A673 (cell line): ENCODE results near the gene HAPLN1. TPM values are rescaled to one million over a fixed set of nuclear protein-coding genes. Genes with fewer than 3 reads are reported as not detected.

ENCODE experiments used
- BruUV-seq: library from RNA; stranded (reverse); fragments of 400-500 nt; replicated peaks from 2 replicates; lab custom pipeline; 2021; lab: Mats Ljungman, UMichigan
- CTCF ChIA-PET: fragments of 300-600 bp; sonication (Branson Sonifier 250); formaldehyde crosslinking; loops from one replicate; lab custom pipeline; 2022; ENCODE audit warnings: antibody characterized with exemption; lab: Charles Lee
- POLR2A ChIA-PET: fragments of 300-600 bp; sonication (Branson Sonifier 250); formaldehyde crosslinking; loops from one replicate; lab custom pipeline; 2022; ENCODE audit warnings: antibody characterized with exemption; ENCODE audit not compliant: low non-redundant PET; lab: Charles Lee
- DNase-seq: peaks from one replicate; pipeline ENCODE4 v3.0.0-alpha.2; 2015; ENCODE audit warnings: low spot score
- H3K27ac ChIP-seq: fragments of 200-600 bp; sonication (generic); 2 replicates; pipeline ENCODE4 v1.5.1; 2016; ENCODE audit warnings: mixed run types, low read depth, mild to moderate bottlenecking, mixed read lengths, antibody characterized with exemption, low read length; ENCODE audit not compliant: poor library complexity, severe bottlenecking
- H3K27me3 ChIP-seq: fragments of 200-600 bp; sonication (generic); replicated peaks from 2 replicates; pipeline ENCODE4 v1.6.1; 2017; ENCODE audit warnings: mixed run types, low read depth, mild to moderate bottlenecking, mixed read lengths, antibody characterized with exemption, low read length; ENCODE audit not compliant: insufficient read depth, poor library complexity
- H3K36me3 ChIP-seq: fragments of 200-600 bp; sonication (generic); 2 replicates; pipeline ENCODE4 v1.6.1; 2016; ENCODE audit warnings: mixed run types, mild to moderate bottlenecking, mixed read lengths, antibody characterized with exemption, low read length; ENCODE audit not compliant: insufficient read depth, poor library complexity, severe bottlenecking
- H3K4me1 ChIP-seq: fragments of 200-600 bp; sonication (generic); 2 replicates; pipeline ENCODE4 v1.6.1; 2017; ENCODE audit warnings: mixed run types, mild to moderate bottlenecking, mixed read lengths, antibody characterized with exemption, low read length; ENCODE audit not compliant: insufficient read depth, poor library complexity, severe bottlenecking
- H3K4me3 ChIP-seq: fragments of 200-600 bp; sonication (generic); 2 replicates; pipeline ENCODE4 v1.5.1; 2016; ENCODE audit warnings: low read depth, mixed run types, mild to moderate bottlenecking, mixed read lengths, low read length; ENCODE audit not compliant: poor library complexity, severe bottlenecking
- H3K9me3 ChIP-seq: fragments of 200-600 bp; sonication (generic); 2 replicates; pipeline ENCODE4 v1.6.1; 2016; ENCODE audit warnings: mixed run types, low read depth, mild to moderate bottlenecking, mixed read lengths, antibody characterized with exemption, low read length; ENCODE audit not compliant: poor library complexity, severe bottlenecking
- EZH2 ChIP-seq: fragments of 200-600 bp; sonication (generic); IDR thresholded peaks from 2 replicates; pipeline ENCODE4 v1.6.1; 2017; ENCODE audit warnings: borderline replicate concordance, low read depth, mild to moderate bottlenecking, mixed read lengths, antibody characterized with exemption, low read length; ENCODE audit not compliant: poor library complexity, severe bottlenecking
- intact Hi-C: fragments of 100-400 bp; cut with micrococcal nuclease; formaldehyde crosslinking; loops from one replicate; pipeline ENCODE4 v1.10.0; 2022; ENCODE audit not compliant: unreplicated experiment
- total RNA-seq: library from RNA; stranded (reverse); gene quantifications from 2 replicates; pipeline ENCODE4 v1.2.3, GENCODE V29; 2021
- TF ChIP-seq, protein P1 (sequence below): fragments of 300-800, 200-600 bp; sonication (generic); conservative IDR thresholded peaks from 2 replicates; pipeline ENCODE4 v1.5.1; 2017; ENCODE audit warnings: low read depth, mild to moderate bottlenecking, antibody characterized with exemption, low read length, moderate library complexity, mixed read lengths

HAPLN1 gene
- total RNA-seq, 1 experiment from 2014 or later: 0.32 TPM

DNA sequence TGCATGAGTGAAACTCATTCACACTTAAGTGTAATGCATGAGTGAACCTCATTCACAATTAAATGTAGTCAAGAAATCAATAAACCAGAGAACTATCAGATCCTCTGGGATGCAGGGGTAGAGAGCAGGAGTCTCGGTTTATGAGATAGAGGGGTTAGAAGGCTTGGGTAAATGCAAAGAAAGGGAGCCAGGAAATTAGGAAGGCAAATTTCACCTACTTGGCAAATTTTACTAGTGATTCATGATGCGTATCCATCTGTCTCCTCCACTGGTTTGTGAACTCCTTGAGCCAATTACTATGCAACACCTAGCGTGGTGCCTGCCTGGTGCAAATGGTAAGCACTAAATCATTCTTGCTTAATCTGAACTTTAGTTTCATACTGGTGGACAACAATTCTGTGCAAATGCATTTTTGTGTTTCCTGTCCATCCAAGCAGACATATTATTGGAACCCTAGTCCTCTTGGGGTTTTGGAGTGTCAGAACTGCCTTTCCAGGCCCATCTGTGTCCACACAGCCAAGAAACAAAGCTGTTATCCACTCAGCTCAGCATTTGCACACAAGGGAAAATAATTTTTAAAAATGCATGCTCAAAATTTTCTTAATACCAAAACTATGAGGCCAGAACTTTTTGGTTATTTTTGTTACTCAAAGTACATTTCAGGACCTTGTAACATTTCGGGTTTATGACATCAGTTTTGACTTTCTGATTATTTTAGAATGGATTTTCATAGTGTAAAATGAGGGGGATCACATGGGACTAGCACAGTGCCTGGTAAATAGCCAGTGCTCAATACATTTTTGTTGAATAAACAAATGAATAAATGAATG, 5.2 kb downstream of the HAPLN1 start:
- TF ChIP-seq, protein P1, sequence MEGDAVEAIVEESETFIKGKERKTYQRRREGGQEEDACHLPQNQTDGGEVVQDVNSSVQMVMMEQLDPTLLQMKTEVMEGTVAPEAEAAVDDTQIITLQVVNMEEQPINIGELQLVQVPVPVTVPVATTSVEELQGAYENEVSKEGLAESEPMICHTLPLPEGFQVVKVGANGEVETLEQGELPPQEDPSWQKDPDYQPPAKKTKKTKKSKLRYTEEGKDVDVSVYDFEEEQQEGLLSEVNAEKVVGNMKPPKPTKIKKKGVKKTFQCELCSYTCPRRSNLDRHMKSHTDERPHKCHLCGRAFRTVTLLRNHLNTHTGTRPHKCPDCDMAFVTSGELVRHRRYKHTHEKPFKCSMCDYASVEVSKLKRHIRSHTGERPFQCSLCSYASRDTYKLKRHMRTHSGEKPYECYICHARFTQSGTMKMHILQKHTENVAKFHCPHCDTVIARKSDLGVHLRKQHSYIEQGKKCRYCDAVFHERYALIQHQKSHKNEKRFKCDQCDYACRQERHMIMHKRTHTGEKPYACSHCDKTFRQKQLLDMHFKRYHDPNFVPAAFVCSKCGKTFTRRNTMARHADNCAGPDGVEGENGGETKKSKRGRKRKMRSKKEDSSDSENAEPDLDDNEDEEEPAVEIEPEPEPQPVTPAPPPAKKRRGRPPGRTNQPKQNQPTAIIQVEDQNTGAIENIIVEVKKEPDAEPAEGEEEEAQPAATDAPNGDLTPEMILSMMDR: no peak
- no peak for TF ChIP-seq EZH2
- no TSS peak for BruUV-seq
- no peak for DNase-seq
- Histone ChIP-seq H3K27me3 (no peaks in the 10 kb centered on the region), H3K36me3 (no peaks in the 10 kb centered on the region), H3K9me3 (no peaks in the 10 kb centered on the region), H3K27ac (no peak overlapping the region), H3K4me1 (peaks cover 3% of the 10 kb centered on the region), H3K4me3 (no peak overlapping the region)
- ChIA-PET POLR2A (no interaction called here), CTCF (no interaction called here)
- intact Hi-C loops: loop anchor here (10.0 kb wide), 1 partner anchor 1361 kb away; no protein-coding TSS in a partner anchor

DNA sequence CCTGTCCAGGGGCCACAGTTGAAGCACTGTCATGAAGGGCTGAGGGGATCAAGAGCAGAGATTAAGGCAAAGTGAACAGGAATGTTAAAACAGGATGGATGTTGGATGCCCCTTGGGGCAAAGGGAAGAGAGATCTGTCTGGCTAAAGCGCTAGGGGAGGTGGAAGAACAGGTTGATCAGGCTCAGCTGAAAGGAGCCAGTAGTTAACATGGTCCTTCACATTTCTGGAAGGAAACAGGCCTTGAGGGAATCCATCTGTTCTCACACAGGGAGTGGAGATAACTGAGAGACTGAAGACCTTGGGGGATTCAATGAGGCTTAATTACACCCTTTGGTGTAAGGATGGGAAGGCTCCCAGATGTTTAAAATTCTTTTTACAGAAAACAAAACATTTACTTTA, 5.8 kb downstream of the HAPLN1 start:
- Histone ChIP-seq H3K27me3 (no peaks in the 10 kb centered on the region), H3K9me3 (no peaks in the 10 kb centered on the region), H3K4me3 (no peak overlapping the region), H3K27ac (no peak overlapping the region), H3K4me1 (peaks cover 3% of the 10 kb centered on the region), H3K36me3 (no peaks in the 10 kb centered on the region)
- TF ChIP-seq, protein P1: no peak
- no peak for TF ChIP-seq EZH2
- intact Hi-C loops: loop anchor here (10.0 kb wide), 1 partner anchor 1360 kb away; no protein-coding TSS in a partner anchor
- DNase-seq: no peak
- CTCF ChIA-PET: no interaction called here
- BruUV-seq: no TSS peak
- POLR2A ChIA-PET: no interaction called here

DNA sequence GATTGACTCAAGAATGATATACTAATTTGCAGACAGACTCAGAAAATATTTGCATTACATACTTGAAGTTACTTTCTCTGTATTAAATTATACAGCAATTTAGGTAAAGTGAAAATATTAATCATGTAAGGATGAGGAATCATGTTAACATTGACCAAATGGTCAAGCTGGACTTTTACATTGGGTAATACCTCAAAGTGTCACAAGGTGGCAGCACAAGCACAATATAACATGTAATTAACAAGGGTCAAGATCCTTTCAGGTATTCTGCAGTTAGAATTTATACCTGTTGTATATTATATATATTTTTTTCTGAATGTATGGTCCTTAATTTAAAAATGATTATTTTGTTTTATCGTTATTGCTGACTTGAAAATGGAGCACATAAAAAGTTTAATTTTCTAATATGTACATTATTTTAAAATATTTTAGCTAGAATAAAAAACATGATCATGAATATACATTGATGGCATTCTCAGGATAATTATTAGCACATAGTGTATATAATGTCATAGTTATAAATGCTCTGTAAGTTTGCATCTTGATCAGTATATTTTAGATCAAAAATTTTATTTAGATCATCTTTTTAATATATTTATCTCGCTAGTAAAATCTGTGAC, 8.6 kb downstream of the HAPLN1 start:
- no peaks in the 10 kb centered on the region for H3K36me3 ChIP-seq
- TF ChIP-seq, protein P1: peak; percentile 79
- TF ChIP-seq EZH2: no peak
- POLR2A ChIA-PET: no interaction called here
- no TSS peak for BruUV-seq
- H3K9me3 ChIP-seq: no peaks in the 10 kb centered on the region
- no peaks in the 10 kb centered on the region for H3K27me3 ChIP-seq
- no peak overlapping the region for H3K4me3 ChIP-seq
- H3K4me1 ChIP-seq: no peaks in the 10 kb centered on the region
- DNase-seq: peak; percentile 25
- no peak overlapping the region for H3K27ac ChIP-seq
- CTCF ChIA-PET: no interaction called here
- intact Hi-C loops: loop anchor here (10.0 kb wide), 1 partner anchor 1357 kb away; no protein-coding TSS in a partner anchor
